Large intestine (tissue), 3 donors: ENCODE data around the gene ATP9A. TPM values are rescaled to one million over a fixed set of nuclear protein-coding genes. Genes with fewer than 3 reads are reported as not detected.
"Not testable (repeated sequence)": the region's sequence is repeated elsewhere in the genome, so short reads cannot be mapped to it uniquely, and the experiment has no call there.

Experiments
- DNase-seq, 2 donors: peaks; one replicate each; pipeline versions ENCODE4 v3.0.0 to v3.0.0-alpha.2; 2013
- H3K27ac ChIP-seq: one replicate; pipeline ENCODE4 v1.5.1; 2013; ENCODE audit warnings: low read length
- H3K27me3 ChIP-seq: 2 replicates; pipeline ENCODE4 v1.6.1; 2013; ENCODE audit warnings: low read length; ENCODE audit not compliant: control insufficient read depth, insufficient read depth
- H3K36me3 ChIP-seq: 2 replicates; pipeline ENCODE4 v1.6.1; 2013; ENCODE audit warnings: low read length; ENCODE audit not compliant: control insufficient read depth, insufficient read depth
- H3K4me1 ChIP-seq: one replicate; pipeline ENCODE4 v1.6.1; 2013; ENCODE audit warnings: low read length; ENCODE audit not compliant: control insufficient read depth, insufficient read depth
- H3K4me3 ChIP-seq: one replicate; pipeline ENCODE4 v1.5.1; 2013; ENCODE audit warnings: low read length
- H3K9me3 ChIP-seq: one replicate; pipeline ENCODE4 v1.6.1; 2013; ENCODE audit warnings: mild to moderate bottlenecking, low read depth, low read length, moderate library complexity; ENCODE audit not compliant: control insufficient read depth
- WGBS: methylation state at CpG from one replicate; pipeline ENCODE4 v1.1.5; 2013; ENCODE audit warnings: low lambda C conversion rate; ENCODE audit not compliant: insufficient coverage; 5-methylcytosine and 5-hydroxymethylcytosine counted together
- polyA plus RNA-seq: library from polyadenylated mRNA; unstranded; fragments of 120-200 nt; gene quantifications from one replicate; pipeline ENCODE4 v1.2.1, GENCODE V29; 2013

ATP9A gene
- polyA plus RNA-seq, 1 donor = 46.3 TPM

- peaks cover 58% of the 10 kb centered on the region for H3K36me3 ChIP-seq
- H3K4me3 ChIP-seq = no peak overlapping the region
- no peaks in the 10 kb centered on the region for H3K4me1 ChIP-seq
- no peaks in the 10 kb centered on the region for H3K9me3 ChIP-seq
- H3K27me3 ChIP-seq = no peaks in the 10 kb centered on the region
- whole genome bisulfite sequencing = 83% methylated on average over 1 of the region's 21 CpGs
- DNase-seq = no peak
- H3K27ac ChIP-seq = no peak overlapping the region
These were observed 111.4 kb downstream of the ATP9A start for GRCh38 chr20:51656726-51657260.

GRCh38 chr20:51656089-51656488, 112.1 kb downstream of the ATP9A start:
- no CpG with 5 or more reads among the region's 5 CpGs for WGBS
- H3K4me1 ChIP-seq, H3K27me3 ChIP-seq, DNase-seq, H3K4me3 ChIP-seq, H3K27ac ChIP-seq, H3K9me3 ChIP-seq: not testable (repeated sequence)
- peaks cover 52% of the 10 kb centered on the region for H3K36me3 ChIP-seq

- no peaks in the 10 kb centered on the region for H3K9me3 ChIP-seq
- peaks cover 37% of the 10 kb centered on the region for H3K36me3 ChIP-seq
- WGBS = no CpG with 5 or more reads among the region's 5 CpGs
- no peak for DNase-seq
- H3K4me3 ChIP-seq = no peak overlapping the region
- H3K4me1 ChIP-seq = no peaks in the 10 kb centered on the region
- no peak overlapping the region for H3K27ac ChIP-seq
- H3K27me3 ChIP-seq = no peaks in the 10 kb centered on the region
These were observed 113.7 kb downstream of the ATP9A start for GRCh38 chr20:51654495-51654894.

- no CpG with 5 or more reads among the region's 4 CpGs for WGBS
These were observed 114.1 kb downstream of the ATP9A start for GRCh38 chr20:51654060-51654459.

GRCh38 chr20:51653226-51653625, 115.0 kb downstream of the ATP9A start:
- Histone ChIP-seq H3K4me1 (no peaks in the 10 kb centered on the region), H3K4me3 (no peak overlapping the region), H3K9me3 (no peaks in the 10 kb centered on the region), H3K27me3 (no peaks in the 10 kb centered on the region), H3K27ac (no peak overlapping the region), H3K36me3 (peaks cover 39% of the 10 kb centered on the region)
- WGBS = 30% methylated on average over 2 of the region's 6 CpGs
- DNase-seq = no peak

More at GRCh38 chr20:51654060-51654459, 114.1 kb downstream of the ATP9A start:
- H3K27me3 ChIP-seq = no peaks in the 10 kb centered on the region
- H3K27ac ChIP-seq = no peak overlapping the region
- no peak for DNase-seq
- peaks cover 40% of the 10 kb centered on the region for H3K36me3 ChIP-seq
- H3K4me1 ChIP-seq = no peaks in the 10 kb centered on the region
- H3K9me3 ChIP-seq = no peaks in the 10 kb centered on the region
- no peak overlapping the region for H3K4me3 ChIP-seq

GRCh38 chr20:51651921-51652549, 116.2 kb downstream of the ATP9A start:
- 100% methylated on average over 1 of the region's 12 CpGs for WGBS
- H3K27ac ChIP-seq = no peak overlapping the region
- peaks cover 34% of the 10 kb centered on the region for H3K36me3 ChIP-seq

GRCh38 chr20:51650685-51651134, 117.5 kb downstream of the ATP9A start:
- H3K36me3 ChIP-seq = peaks cover 35% of the 10 kb centered on the region
- no peaks in the 10 kb centered on the region for H3K4me1 ChIP-seq
- H3K9me3 ChIP-seq = no peaks in the 10 kb centered on the region
- H3K27ac ChIP-seq = no peak overlapping the region
- no peaks in the 10 kb centered on the region for H3K27me3 ChIP-seq
- no CpG with 5 or more reads among the region's 5 CpGs for WGBS
- no peak for DNase-seq
- no peak overlapping the region for H3K4me3 ChIP-seq

More at GRCh38 chr20:51651921-51652549, 116.2 kb downstream of the ATP9A start:
- no peaks in the 10 kb centered on the region for H3K27me3 ChIP-seq
- no peaks in the 10 kb centered on the region for H3K9me3 ChIP-seq
- no peak for DNase-seq
- no peak overlapping the region for H3K4me3 ChIP-seq
- H3K4me1 ChIP-seq = no peaks in the 10 kb centered on the region

- Histone ChIP-seq H3K27me3 (no peaks in the 10 kb centered on the region), H3K4me3 (no peak overlapping the region), H3K4me1 (no peaks in the 10 kb centered on the region), H3K27ac (no peak overlapping the region), H3K9me3 (no peaks in the 10 kb centered on the region), H3K36me3 (peaks cover 26% of the 10 kb centered on the region)
- WGBS = no CpG with 5 or more reads among the region's 2 CpGs
- DNase-seq = no peak
These were observed 119.6 kb downstream of the ATP9A start for GRCh38 chr20:51648571-51648947.

GRCh38 chr20:51647674-51648570, 120.3 kb downstream of the ATP9A start:
- no peaks in the 10 kb centered on the region for H3K9me3 ChIP-seq

GRCh38 chr20:51643810-51644209, 124.4 kb downstream of the ATP9A start:
- H3K4me1 ChIP-seq, DNase-seq, H3K27ac ChIP-seq, H3K27me3 ChIP-seq, H3K9me3 ChIP-seq, H3K4me3 ChIP-seq: not testable (repeated sequence)
- H3K36me3 ChIP-seq = peaks cover 29% of the 10 kb centered on the region
- no CpG with 5 or more reads among the region's 8 CpGs for WGBS

More at GRCh38 chr20:51647674-51648570, 120.3 kb downstream of the ATP9A start:
- H3K27ac ChIP-seq = no peak overlapping the region
- DNase-seq = no peak
- H3K27me3 ChIP-seq = no peaks in the 10 kb centered on the region
- H3K4me3 ChIP-seq = no peak overlapping the region
- 82% methylated on average over 4 of the region's 17 CpGs for WGBS
- H3K36me3 ChIP-seq = peaks cover 26% of the 10 kb centered on the region
- no peaks in the 10 kb centered on the region for H3K4me1 ChIP-seq
